Transverse colon (tissue), 3 donors: ENCODE results near the gene EEIG1.

ENCODE experiments used
- POLR2A ChIP-seq: fragments of 450-650 bp; IDR thresholded peaks from one replicate; pipeline ENCODE4 v1.6.1; 2016; ENCODE audit warnings: antibody characterized with exemption, mild to moderate bottlenecking, moderate library complexity
- TF ChIP-seq, protein P1 (sequence below), 5 experiments: fragments of 200-600 bp in 3 of 5; fragments of 450-650 bp in 2 of 5; sonication (generic) in 3 of 5; IDR thresholded peaks; 1 replicate in 2 of 5; 2 replicates in 3 of 5; pipeline ENCODE4 v1.5.1; 2016 to 2017; ENCODE audit warnings: antibody characterized with exemption in 5 of 5, inconsistent platforms in 3 of 5, mild to moderate bottlenecking in 2 of 5, moderate library complexity in 1 of 5

DNA sequence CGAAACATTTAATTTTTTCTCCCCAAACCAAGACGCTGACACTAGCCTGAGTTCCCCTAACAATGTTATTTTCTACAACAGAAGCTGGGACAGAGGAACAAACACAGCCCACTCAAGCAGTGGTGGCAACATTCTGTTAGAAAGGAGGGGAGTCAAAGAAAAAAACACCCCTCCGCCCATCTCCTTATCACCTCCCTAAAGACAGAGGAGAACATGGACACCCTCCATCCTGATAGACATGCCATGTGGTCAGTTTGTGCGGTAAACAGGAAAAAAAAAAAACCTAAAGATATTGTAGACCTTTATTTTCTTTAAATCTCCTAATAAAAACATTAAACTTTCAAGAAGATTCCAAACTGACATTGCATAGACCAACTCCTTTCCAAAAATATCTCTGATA lies 40.2 kb downstream of the EEIG1 start:
- TF ChIP-seq, protein P1, sequence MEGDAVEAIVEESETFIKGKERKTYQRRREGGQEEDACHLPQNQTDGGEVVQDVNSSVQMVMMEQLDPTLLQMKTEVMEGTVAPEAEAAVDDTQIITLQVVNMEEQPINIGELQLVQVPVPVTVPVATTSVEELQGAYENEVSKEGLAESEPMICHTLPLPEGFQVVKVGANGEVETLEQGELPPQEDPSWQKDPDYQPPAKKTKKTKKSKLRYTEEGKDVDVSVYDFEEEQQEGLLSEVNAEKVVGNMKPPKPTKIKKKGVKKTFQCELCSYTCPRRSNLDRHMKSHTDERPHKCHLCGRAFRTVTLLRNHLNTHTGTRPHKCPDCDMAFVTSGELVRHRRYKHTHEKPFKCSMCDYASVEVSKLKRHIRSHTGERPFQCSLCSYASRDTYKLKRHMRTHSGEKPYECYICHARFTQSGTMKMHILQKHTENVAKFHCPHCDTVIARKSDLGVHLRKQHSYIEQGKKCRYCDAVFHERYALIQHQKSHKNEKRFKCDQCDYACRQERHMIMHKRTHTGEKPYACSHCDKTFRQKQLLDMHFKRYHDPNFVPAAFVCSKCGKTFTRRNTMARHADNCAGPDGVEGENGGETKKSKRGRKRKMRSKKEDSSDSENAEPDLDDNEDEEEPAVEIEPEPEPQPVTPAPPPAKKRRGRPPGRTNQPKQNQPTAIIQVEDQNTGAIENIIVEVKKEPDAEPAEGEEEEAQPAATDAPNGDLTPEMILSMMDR (IDR thresholded peaks at IDR 0.05): no peak
- TF ChIP-seq POLR2A: no peak
